Prostate gland (tissue), 2 donors: ENCODE data around the gene RPL37.

Experiments
- CTCF ChIP-seq, 4 experiments: fragments of 200-600 bp in 2 of 4; fragments of 450-650 bp in 2 of 4; sonication (generic) in 2 of 4; IDR thresholded peaks; 1 replicate in 3 of 4; 2 replicates in 1 of 4; pipeline ENCODE4 v1.5.1; 2016 to 2019; ENCODE audit warnings: antibody characterized with exemption in 4 of 4, mild to moderate bottlenecking in 2 of 4, moderate library complexity in 2 of 4
- POLR2A ChIP-seq: fragments of 450-650 bp; IDR thresholded peaks from one replicate; pipeline ENCODE4 v1.6.1; 2016; ENCODE audit warnings: antibody characterized with exemption, mild to moderate bottlenecking

GRCh38 chr5:40833712-40834229 lies 1.3 kb downstream of the RPL37 start:
- TF ChIP-seq CTCF (IDR thresholded peaks at IDR 0.05) (no peak), POLR2A (no peak)
